GM19351 (cell line): ENCODE measurements around the gene MSLN.
"Not testable (repeated sequence)": the region's sequence is repeated elsewhere in the genome, so short reads cannot be mapped to it uniquely, and the experiment has no call there.

Source experiments
- ATAC-seq: cut with Tn5 transposase; IDR thresholded peaks from one replicate; pipeline ENCODE4 v1.9.1; 2021; ENCODE audit warnings: mild to moderate bottlenecking, moderate library complexity; ENCODE audit not compliant: unreplicated experiment

Gene MSLN

DNA sequence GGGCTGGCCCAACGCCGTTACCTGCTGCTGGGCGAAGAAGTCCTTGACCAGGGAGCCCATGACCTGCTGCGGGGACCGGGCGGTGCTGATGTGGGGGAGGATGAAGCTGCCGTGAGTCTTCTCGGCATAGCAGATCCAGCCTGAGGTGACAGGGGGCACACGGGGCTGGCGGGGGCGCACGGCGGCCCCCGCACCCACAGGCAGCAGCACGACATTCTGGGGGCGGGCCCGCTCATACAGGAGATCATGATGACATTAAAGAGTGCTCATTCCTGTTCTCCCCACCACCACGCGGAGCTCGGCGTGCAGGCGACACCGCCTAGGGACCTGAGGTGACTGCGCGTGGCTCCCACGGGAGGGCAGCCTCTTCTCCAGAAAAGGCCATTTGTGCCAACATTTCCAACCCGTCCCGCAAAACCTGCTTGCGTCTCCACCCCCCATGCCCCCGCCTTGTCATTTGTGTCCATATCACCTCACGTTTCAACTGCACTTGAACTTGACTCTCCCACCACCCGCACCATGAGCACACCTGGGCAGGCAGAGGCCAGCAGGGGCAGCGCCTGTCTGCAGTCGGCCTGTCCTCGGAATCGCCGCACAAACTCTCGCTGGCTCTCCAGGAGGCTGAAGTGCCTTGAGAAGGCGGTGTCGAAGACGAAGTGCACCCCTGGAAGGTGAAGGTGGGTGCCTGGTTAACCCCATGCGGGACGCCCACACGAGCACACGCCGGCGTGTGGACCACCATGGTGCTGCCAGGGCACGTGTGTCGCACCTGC lies 26.1 kb upstream of the MSLN start:
- ATAC-seq = no peak

DNA sequence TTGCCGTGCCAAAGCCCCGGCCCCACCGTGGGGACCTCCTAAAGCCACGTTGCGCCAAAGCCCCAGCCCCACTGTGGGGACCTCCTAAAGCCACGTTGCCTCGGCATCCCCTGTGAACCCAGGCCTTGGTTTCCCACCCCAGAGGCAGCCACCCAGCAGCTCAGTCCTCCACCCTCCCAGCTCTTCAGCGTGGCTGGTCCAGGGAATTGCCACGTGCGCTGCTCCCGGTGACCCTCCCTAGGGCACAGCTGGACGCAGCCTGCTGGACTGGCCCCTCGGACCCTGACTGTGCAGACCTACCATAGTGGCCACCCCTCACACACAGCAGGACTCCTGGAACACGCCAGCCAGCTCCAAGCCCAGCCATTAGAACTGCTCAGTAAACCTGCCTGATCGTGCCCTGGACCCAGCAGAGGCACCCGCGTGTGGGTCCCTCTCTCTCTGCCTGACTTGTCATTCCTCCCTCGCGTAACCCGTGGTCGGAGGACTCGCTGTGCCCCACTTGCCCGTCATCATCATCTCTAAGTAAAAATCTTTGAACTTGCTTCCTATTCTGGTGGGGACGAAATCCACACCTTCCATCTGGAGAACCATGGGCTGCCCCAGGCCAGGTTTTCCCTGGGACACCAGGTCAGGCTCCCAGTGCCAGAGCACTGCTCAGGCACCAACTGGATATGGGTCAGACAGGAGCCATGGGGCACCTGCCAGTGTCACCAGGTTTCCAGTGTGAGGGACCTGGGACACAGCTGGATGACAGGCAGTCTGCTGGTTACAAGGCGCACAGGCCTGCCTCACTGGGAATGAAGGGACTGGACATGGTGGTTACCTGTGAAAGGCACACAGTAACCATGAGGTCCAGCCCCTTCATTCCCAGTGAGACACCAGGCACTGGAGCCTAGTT lies 25.3 kb upstream of the MSLN start:
- ATAC-seq = no peak

- ATAC-seq = peak; percentile 49
Observed at GRCh38 chr16:735982-736453, 24.5 kb upstream of the MSLN start.

DNA sequence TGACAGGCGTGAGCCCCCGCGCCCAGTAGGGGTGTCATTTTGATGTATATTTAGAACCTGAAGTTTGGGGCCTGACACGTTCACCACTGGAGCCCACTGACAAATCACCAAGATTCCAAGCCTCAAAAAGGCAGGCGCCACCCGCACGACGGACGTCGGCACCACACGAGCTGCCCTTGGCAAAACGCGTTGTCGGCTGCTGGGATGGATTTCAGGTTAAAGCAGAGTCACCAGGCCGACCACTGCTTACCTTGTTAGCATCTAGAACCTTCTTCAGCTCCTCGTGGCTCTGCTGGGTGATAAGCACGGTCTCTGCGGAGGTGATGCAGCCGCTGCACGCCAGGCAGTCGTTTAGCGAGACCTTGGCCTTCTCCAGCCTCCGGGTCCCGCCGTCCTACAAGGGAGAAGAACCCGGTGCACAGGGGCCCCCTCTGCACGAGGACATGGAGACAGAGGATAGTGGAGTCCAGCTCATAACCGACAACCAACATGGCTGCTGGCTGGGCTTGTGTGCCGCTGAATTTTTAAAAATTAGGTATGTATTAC lies 23.5 kb upstream of the MSLN start:
- no peak for ATAC-seq

GRCh38 chr16:739560-740458 lies 20.7 kb upstream of the MSLN start:
- no peak for ATAC-seq

DNA sequence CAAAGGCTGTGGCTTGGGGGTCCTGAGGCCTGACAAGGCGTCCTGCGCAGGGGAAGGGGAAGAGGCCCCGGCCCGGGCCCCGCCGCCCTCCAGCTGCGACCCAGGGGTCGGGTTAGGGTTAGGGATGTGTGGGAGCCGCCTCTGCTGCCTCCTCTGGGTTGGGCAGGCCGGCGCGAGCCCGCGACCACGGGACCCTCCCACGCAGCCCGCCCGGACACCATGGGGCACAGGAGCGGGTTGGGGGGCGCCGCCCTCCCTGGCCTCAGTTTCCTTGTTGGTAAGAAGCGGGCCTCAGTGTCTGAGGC lies 20.1 kb upstream of the MSLN start:
- ATAC-seq = peak; percentile 6

DNA sequence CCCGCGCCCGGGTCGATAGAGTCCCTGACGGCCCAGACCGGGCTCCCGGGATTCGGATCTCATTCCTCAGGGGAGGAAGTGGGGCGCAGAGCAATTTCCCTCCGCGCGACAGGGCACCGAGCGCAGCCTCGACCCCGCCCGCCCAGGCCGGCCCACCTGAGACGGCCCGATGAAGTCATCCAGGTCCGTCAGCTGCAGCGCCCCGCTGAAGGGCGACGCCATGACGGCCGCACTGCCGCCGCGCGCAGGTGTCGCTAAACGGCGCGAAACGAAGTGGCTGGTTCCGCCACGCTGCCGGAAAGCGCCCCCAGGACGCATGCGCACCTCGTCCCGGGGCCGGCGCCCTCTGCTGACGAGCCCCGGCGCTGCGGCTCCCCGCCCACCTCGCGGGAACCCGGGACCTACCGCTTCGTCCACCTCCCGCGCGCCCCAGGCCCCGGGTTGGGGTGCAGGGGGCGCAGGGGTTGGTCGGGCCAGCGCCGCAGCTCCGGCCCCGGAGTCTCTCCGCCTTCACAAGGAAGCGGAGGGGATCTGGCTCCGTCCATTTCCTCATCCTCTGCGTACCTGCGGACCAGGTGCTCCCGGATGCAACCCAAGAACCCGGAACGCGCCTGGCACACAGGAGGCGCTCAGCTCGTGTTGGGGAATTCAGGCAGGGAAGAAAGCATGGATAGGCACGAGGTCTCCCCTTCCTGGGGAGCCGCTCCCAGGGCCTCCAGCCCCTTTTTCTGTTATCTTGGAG lies 19.6 kb upstream of the MSLN start, which contains the start of gene CIAO3:
CIAO3 (minus strand) TSS at position 234 of the 742 bp plus-strand sequence; CDS start at position 222, 12 bp downstream.
- ATAC-seq = peak; percentile 55

DNA sequence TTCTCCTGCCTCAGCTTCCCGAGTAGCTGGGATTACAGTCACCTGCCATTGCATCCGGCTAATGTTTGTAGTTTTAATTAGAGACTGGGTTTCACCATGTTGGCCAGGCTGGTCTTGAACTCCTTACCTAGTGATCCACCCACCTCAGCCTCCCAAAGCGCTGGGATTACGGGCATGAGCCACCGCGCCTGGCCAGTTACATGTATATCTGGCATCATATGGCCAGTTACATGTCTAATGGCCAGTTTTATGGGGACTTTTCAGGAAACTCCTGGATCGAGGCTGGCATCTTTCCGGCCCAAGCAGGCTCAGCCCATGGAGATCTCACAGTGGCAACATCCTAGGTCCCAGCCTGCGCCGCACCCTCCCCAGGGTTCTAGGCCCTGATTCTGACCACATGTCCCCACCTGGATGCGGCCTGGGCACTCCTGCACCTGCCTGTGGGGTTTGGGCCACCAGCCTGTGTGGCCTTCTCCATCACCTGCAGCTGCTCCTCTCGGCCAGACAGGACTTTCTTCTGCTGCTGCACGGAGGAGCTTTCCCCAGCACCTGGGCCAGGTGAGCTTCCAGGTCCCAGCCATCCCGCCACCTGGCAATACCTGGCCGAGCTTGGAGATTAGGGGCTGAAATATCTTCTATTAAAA lies 18.4 kb upstream of the MSLN start:
- no peak for ATAC-seq

DNA sequence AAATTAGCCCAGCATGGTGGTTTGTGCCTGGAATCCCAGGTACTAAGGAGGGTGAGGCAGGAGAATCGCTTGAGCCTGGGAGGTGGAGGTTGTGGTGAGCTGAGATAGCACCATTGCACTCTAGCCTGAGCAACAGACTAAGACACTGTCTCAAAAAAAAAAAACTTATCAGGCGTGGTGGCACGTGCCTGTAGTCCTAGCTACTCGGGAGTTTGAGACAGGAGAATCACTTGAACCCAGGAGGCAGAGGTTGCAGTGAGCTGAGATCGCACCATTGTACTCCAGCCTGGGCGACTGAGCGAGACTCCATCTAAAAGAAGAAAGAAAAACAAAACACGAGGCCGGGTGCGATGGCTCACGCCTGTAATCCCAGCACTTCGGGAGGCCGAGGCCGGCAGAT lies 17.6 kb upstream of the MSLN start:
- ATAC-seq = not testable (repeated sequence)

GRCh38 chr16:743794-744500 lies 16.6 kb upstream of the MSLN start:
- ATAC-seq = no peak

GRCh38 chr16:745739-746138 lies 14.8 kb upstream of the MSLN start:
- ATAC-seq = no peak

GRCh38 chr16:746637-747036 lies 13.9 kb upstream of the MSLN start:
- no peak for ATAC-seq

DNA sequence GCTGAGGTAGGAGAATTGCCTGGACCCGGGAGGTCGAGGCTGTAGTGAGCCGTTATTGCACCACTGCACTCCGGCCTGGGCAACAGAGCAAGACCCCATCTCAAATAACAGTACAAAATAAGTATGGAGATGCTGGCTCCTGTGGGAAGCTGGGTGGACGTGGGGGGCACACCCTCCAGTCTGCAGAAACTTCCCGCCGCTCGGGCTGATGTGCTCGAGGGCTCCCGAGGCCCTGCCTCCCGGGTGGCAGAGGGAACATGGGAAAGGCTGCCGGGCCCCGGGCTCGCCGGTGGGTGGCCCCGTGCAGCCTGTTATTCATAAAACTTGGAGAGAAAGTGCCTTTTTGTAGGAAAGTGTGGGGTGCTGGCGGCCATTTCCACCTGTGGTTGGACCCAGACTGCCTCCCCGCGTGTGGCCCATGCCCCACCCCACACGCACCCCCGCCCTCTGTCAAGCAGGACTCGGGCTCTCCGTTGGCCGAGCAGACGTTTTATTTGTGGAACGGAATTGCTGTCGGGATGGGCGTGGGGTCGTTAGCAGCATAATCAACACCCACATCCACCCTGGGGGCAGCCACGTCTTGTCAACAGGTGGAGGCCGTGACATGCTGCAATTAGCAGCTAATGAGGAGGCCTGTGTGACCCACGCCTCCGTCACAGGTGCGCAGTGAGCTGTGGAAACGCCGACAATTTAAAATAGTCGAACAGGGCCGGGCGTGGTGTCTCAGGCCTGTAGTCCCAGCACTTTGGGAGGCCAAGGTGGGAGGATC lies 12.4 kb upstream of the MSLN start:
- no peak for ATAC-seq

- ATAC-seq = no peak
Observed at GRCh38 chr16:749010-749409, 11.5 kb upstream of the MSLN start.

- no peak for ATAC-seq
Observed at GRCh38 chr16:750485-750884, 10.0 kb upstream of the MSLN start.

DNA sequence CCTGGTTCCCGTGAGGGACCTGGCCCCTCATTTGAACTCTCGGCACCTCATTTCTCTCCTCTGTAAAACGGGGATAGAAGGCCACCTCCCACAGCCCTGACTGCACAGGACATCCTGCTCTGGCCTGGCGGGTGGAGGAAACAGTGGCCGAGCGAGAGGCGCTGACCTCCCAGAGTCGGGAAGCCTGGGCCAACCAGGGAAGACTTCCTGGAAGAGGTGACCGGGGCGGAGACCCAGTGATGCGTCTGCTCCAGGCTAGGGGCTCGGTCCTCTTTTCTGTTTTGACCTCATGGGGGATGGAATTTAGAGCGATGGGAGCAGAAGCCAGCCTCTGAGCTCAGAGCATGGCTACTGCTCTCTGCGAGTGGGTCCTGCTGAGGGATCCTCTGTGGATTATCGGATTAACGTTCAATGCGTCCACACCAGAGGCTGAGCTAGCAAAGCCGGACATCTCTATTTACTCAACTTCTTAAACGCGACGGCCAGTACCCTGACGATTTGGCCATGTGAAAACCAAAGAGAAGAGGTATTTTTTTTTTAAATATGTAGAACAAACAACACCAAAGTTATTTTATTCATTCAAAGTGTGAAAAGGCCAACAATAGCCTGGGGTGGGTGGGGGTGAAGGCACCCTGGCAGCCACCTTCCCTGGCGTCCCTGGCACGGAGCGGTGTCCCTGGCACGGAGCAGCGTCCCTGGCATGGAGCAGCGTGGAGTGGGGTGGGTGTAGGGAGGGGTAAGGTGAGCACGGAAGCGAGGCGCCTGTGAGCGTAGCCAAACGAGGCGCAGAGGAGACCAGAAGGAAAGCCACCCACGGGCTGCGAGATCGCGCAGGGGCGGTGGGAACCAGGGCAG lies 9.2 kb upstream of the MSLN start:
- no peak for ATAC-seq

GRCh38 chr16:752007-752312 lies 8.6 kb upstream of the MSLN start:
- no peak for ATAC-seq
